ENCODE results near the gene VTI1A. TPM values are rescaled to one million over a fixed set of nuclear protein-coding genes. Genes with fewer than 3 reads are reported as not detected.

The VTI1A gene
- total and polyA plus RNA-seq, 2 of the 8 experiments (the other 6 are each of a cell fraction or from before 2014, with no cell fraction given) = 6.0 to 20.0 TPM

- H3K4ac ChIP-seq (replicated peaks; ENCODE audit: insufficient read length, low read depth, low read length) = no peak overlapping the region
- ChIA-PET CTCF (ENCODE audit: partially characterized antibody) (no interaction called here), POLR2A (ENCODE audit: partially characterized antibody) (interaction anchor here (1.0 kb wide), 1 partner anchor 12 kb away, joined by 3 read pairs; no protein-coding TSS in a partner anchor)
- H3K4me1 ChIP-seq (replicated peaks in 1 of 4; ENCODE audit: control insufficient read depth in 3 of 4, insufficient read depth in 4 of 4, low read length in 3 of 4) = peaks cover 0 to 9% (median 6%) of the 10 kb centered on the region in 4 experiments; a peak in 5 of 7 replicates
- H3K18ac ChIP-seq (ENCODE audit: extremely low read depth, low read length) = no peak overlapping the region
- H2BK12ac ChIP-seq (ENCODE audit: low read depth, low read length) = no peak overlapping the region
- H3K9me3 ChIP-seq (ENCODE audit: insufficient read depth in 2 of 2, low read depth in 1 of 2, low read length in 1 of 2) = no peaks in the 10 kb centered on the region
- H2BK5ac ChIP-seq (ENCODE audit: low read depth, low read length) = no peak overlapping the region
- no peaks in the 10 kb centered on the region; the same call in 1 of the 2 replicates for H3K23me2 ChIP-seq (ENCODE audit: low read depth, low read length)
- no peaks in the 10 kb centered on the region for H4K20me1 ChIP-seq (replicated peaks in 1 of 2; ENCODE audit: control insufficient read depth in 1 of 2, insufficient read depth in 2 of 2, low read length in 2 of 2)
- H3K14ac ChIP-seq (ENCODE audit: insufficient read length) = no peak overlapping the region
- no peak for FAIRE-seq
- H3K27me3 ChIP-seq (replicated peaks in 1 of 4; ENCODE audit: control insufficient read depth in 3 of 4, extremely low read depth in 1 of 4, insufficient read depth in 3 of 4, low read length in 3 of 4) = no peaks in the 10 kb centered on the region
- H3K79me1 ChIP-seq (ENCODE audit: low read depth, low read length) = no peaks in the 10 kb centered on the region
- H4K8ac ChIP-seq (ENCODE audit: extremely low read depth, insufficient read depth, low read length) = no peak overlapping the region
- no peak overlapping the region for H3K56ac ChIP-seq (replicated peaks; ENCODE audit: insufficient read length, low read depth, low read length)
- 97% methylated on average over 2 of the region's 2 CpGs; no CpG with 5 or more reads in 1 of the 2 experiments for WGBS, 2 experiments (ENCODE audit: extremely low coverage in 1 of 2, insufficient coverage in 1 of 2, insufficient read length in 1 of 2, insufficient replicate concordance in 2 of 2, low coverage in 1 of 2, low lambda C conversion rate in 2 of 2, missing lambda C conversion rate in 1 of 2)
- H3K23ac ChIP-seq (ENCODE audit: insufficient read length) = no peak overlapping the region
- no peak overlapping the region for H4K5ac ChIP-seq (ENCODE audit: insufficient read length, low read depth, low read length)
- no peak overlapping the region for H3K9ac ChIP-seq (replicated peaks in 1 of 4; ENCODE audit: extremely low read depth in 1 of 4, low read depth in 3 of 4, low read length in 3 of 4)
- H3K4me2 ChIP-seq (ENCODE audit: insufficient read depth in 1 of 2, low read depth in 2 of 2, low read length in 2 of 2) = no peak overlapping the region
- TF ChIP-seq KDM5A (IDR thresholded peaks at IDR 0.05; ENCODE audit: low read length) = no peak
- TF ChIP-seq POLR2AphosphoS5 (IDR thresholded peaks at IDR 0.05; ENCODE audit: low read depth, low read length) = no peak
- TF ChIP-seq FOSL1 (IDR thresholded peaks at IDR 0.05; ENCODE audit: insufficient read depth, low read depth, low read length) = no peak
- TF ChIP-seq CHD2 (IDR thresholded peaks at IDR 0.05; ENCODE audit: low read length) = no peak
- no peak for TF ChIP-seq EP300 (IDR thresholded peaks at IDR 0.05; ENCODE audit: borderline replicate concordance in 1 of 2, low read depth in 2 of 2, low read length in 2 of 2)
- no peak for TF ChIP-seq BCL11A (IDR thresholded peaks at IDR 0.05; ENCODE audit: low read depth in 2 of 2, low read length in 2 of 2)
- TF ChIP-seq PHF8 (conservative IDR thresholded peaks at IDR 0.05; ENCODE audit: low read depth, low read length) = no peak
- no peak for TF ChIP-seq TEAD4 (IDR thresholded peaks at IDR 0.05; ENCODE audit: low read depth, low read length)
- TF ChIP-seq TCF12 (IDR thresholded peaks at IDR 0.05; ENCODE audit: low read depth, low read length) = no peak
- H2AFZ ChIP-seq (ENCODE audit: low read length) = no peak overlapping the region
- no peak for DNase-seq (ENCODE audit: low read depth in 1 of 2, low spot score in 2 of 2)
- no peak overlapping the region for H2AK5ac ChIP-seq (ENCODE audit: low read depth, low read length)
- no peaks in the 10 kb centered on the region for H3K79me2 ChIP-seq (ENCODE audit: control insufficient read depth in 1 of 2, insufficient read depth in 2 of 2, low read length in 2 of 2)
- H2BK20ac ChIP-seq (ENCODE audit: low read length) = no peak overlapping the region
- H2BK15ac ChIP-seq (ENCODE audit: low read length) = no peak overlapping the region
- no peak overlapping the region for H4K91ac ChIP-seq (replicated peaks; ENCODE audit: insufficient read length, low read length)
- H3K4me3 ChIP-seq (ENCODE audit: extremely low read depth in 1 of 4, insufficient read depth in 2 of 4, low read depth in 3 of 4, low read length in 4 of 4) = no peak overlapping the region
- H2BK120ac ChIP-seq (replicated peaks; ENCODE audit: low read depth, low read length) = no peak overlapping the region
- H3K27ac ChIP-seq (ENCODE audit: low read depth, low read length) = no peak overlapping the region
- H3K36me3 ChIP-seq (ENCODE audit: control insufficient read depth in 2 of 4, insufficient read depth in 4 of 4, low read length in 3 of 4) = no peaks in the 10 kb centered on the region
Observed at GRCh38 chr10:112769081-112769480, 322.1 kb downstream of the VTI1A start.
